ENCODE results near the gene SERAC1.
"Not testable (repeated sequence)": the region's sequence is repeated elsewhere in the genome, so short reads cannot be mapped to it uniquely, and the experiment has no call there.

DNA sequence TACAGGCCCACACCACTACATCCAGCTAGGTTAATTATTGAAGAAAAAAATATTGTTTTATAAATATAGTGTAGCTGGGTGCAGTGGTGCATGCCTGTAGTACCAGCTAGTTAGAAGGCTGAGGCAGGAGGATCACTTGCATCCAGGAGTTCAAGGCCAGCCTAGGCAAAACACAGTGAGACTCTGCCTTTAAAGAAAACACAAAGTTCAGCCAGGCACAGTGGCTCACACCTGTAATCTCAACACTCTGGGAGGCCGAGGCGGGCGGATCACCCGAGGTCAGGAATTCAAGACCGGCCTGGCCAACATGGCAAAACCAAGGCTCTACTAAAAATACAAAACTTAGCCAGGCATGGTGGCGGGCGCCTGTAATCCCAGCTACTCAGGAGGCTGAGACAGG lies 16.0 kb downstream of the SERAC1 start:
- not testable (repeated sequence) for TF ChIP-seq CTCF, POLR2A (IDR thresholded peaks at IDR 0.05)
